AG10803 (cell line): ENCODE results near the gene OCRL.

Source experiments
- DNase-seq: peaks from one replicate; pipeline ENCODE4 v3.0.0; 2010; ENCODE audit warnings: low read depth
- H3K4me3 ChIP-seq: 2 replicates; pipeline ENCODE4 v1.5.1; 2011; ENCODE audit warnings: mild to moderate bottlenecking, low read length, control low read depth
- CTCF ChIP-seq: conservative IDR thresholded peaks from 2 replicates; pipeline ENCODE4 v1.5.1; 2011; ENCODE audit warnings: mild to moderate bottlenecking, low read length, control low read depth, inconsistent platforms

Gene OCRL

DNA sequence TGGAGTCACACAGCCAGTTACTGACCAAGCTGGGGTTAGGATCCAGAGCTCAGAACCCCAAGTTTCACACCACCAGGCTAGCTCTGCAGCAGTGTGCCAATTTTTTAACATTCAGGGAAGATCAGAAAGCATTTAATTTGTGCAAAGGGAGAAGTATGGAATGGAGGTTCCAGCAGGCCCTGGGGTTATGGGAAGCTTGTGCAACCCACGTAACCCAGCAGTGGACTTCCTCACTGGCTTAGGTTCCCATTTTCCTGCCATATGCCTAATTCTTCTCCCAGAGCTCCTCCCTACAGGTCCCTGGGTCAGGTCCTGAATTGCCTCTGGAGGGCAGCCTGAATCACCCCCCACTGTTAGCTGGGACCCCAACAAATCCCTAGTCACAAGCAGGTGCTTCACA, 100.7 kb downstream of the OCRL start:
- TF ChIP-seq CTCF, result no peak
- DNase-seq, result no peak
- H3K4me3 ChIP-seq, result no peak overlapping the region

GRCh38 chrX:129641469-129641868, 101.4 kb downstream of the OCRL start:
- H3K4me3 ChIP-seq, result no peak overlapping the region
- TF ChIP-seq CTCF, result no peak
- DNase-seq, result no peak

DNA sequence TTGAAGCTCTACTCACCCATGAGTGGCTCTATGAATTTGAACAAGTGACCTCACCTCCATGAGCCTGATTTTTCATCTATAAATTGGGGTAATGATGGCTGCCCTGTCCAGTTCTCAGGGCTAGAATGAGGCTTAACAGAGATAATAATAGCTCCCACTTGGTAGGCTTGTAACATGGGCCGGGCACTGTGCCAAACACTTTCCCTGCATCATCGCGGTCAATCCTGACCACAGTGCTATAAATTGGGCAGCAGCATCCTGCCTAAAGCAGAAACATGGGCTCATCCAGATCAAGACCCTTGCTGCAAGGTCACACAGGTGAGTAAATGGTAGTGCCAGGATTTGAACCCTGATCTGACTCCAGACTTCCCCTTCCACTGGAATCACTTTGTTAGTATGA, 101.9 kb downstream of the OCRL start:
- no peak for TF ChIP-seq CTCF
- DNase-seq, result peak; percentile 40
- H3K4me3 ChIP-seq, result no peak overlapping the region
